Measurements from ENCODE around the gene OR4K2.
"Not testable (repeated sequence)": the region's sequence is repeated elsewhere in the genome, so short reads cannot be mapped to it uniquely, and the experiment has no call there.

OR4K2 gene

GRCh38 chr14:19874842-19875241 is at the start of gene OR4K2:
Gene OR4K2, plus strand, starts transcription at chr14:19875142. Its CDS starts 1,126 bp downstream, at chr14:19876268.
- DNase-seq (ENCODE audit: low read depth, low spot score), result no peak

- DNase-seq (ENCODE audit: low read depth, low spot score), result not testable (repeated sequence)
These were observed 47.2 kb upstream of the OR4K2 start for GRCh38 chr14:19827626-19828244.

- no peak for DNase-seq (ENCODE audit: low read depth, low spot score)
These were observed 46.6 kb upstream of the OR4K2 start for GRCh38 chr14:19828314-19828713.

- DNase-seq (ENCODE audit: low read depth, low spot score), result not testable (repeated sequence)
These were observed 40.6 kb upstream of the OR4K2 start for GRCh38 chr14:19834203-19834848.

GRCh38 chr14:19838433-19838832 is 36.5 kb upstream of the OR4K2 start:
- no peak for DNase-seq (ENCODE audit: low read depth, low spot score)

- DNase-seq (ENCODE audit: low read depth, low spot score), result no peak
These were observed 23.6 kb upstream of the OR4K2 start for GRCh38 chr14:19851365-19851764.

- not testable (repeated sequence) for DNase-seq (ENCODE audit: low read depth, low spot score)
These were observed 8.8 kb upstream of the OR4K2 start for GRCh38 chr14:19866061-19866669.

GRCh38 chr14:19873178-19873577 is 1.8 kb upstream of the OR4K2 start:
- no peak for DNase-seq (ENCODE audit: low read depth, low spot score)

- no peak for DNase-seq (ENCODE audit: low read depth, low spot score)
These were observed 3.2 kb downstream of the OR4K2 start for GRCh38 chr14:19878029-19878642.

- no peak for DNase-seq (ENCODE audit: low read depth, low spot score)
These were observed 20.3 kb downstream of the OR4K2 start for GRCh38 chr14:19895282-19895681.

- DNase-seq (ENCODE audit: low read depth, low spot score), result no peak
These were observed 26.1 kb downstream of the OR4K2 start for GRCh38 chr14:19900999-19901398.

- no peak for DNase-seq (ENCODE audit: low read depth, low spot score)
These were observed 27.5 kb downstream of the OR4K2 start for GRCh38 chr14:19902409-19902808.

- DNase-seq (ENCODE audit: low read depth, low spot score), result no peak
These were observed 31.7 kb downstream of the OR4K2 start for GRCh38 chr14:19906665-19907064.

GRCh38 chr14:19911114-19911513 is 36.2 kb downstream of the OR4K2 start:
- no peak for DNase-seq (ENCODE audit: low read depth, low spot score)

GRCh38 chr14:19917243-19917642 is 42.3 kb downstream of the OR4K2 start:
- DNase-seq (ENCODE audit: low read depth, low spot score), result no peak

- DNase-seq (ENCODE audit: low read depth, low spot score), result no peak
These were observed 43.1 kb downstream of the OR4K2 start for GRCh38 chr14:19917955-19918518.

- DNase-seq (ENCODE audit: low read depth, low spot score), result no peak
These were observed 43.8 kb downstream of the OR4K2 start for GRCh38 chr14:19918553-19919264.

GRCh38 chr14:19920021-19920657 is 45.2 kb downstream of the OR4K2 start, which contains the start of gene OR4K5:
Gene OR4K5, plus strand, starts transcription at chr14:19920607. Its CDS starts 0 bp downstream, at chr14:19920607.
- no peak for DNase-seq (ENCODE audit: low read depth, low spot score)

- no peak for DNase-seq (ENCODE audit: low read depth, low spot score)
These were observed 55.7 kb downstream of the OR4K2 start, which contains the start of gene OR4K1 for GRCh38 chr14:19930617-19931016. Gene OR4K1, plus strand, starts transcription at chr14:19930917. Its CDS starts 4,750 bp downstream, at chr14:19935667.

All from astrocyte of the hippocampus (primary cell).